ENCODE measurements around the gene FLYWCH2. TPM values are rescaled to one million over a fixed set of nuclear protein-coding genes. Genes with fewer than 3 reads are reported as not detected.
"Not testable (repeated sequence)": the region's sequence is repeated elsewhere in the genome, so short reads cannot be mapped to it uniquely, and the experiment has no call there.

FLYWCH2 gene
- total and polyA plus RNA-seq, 2 experiments from 2014 or later: 30.9 to 45.0 TPM

GRCh38 chr16:2905988-2906387, 23.0 kb downstream of the FLYWCH2 start:
- DNase-seq (ENCODE audit: low spot score) (no peak), ATAC-seq (peak; percentile 78)
- Histone ChIP-seq H3K4me2 (peak overlapping the region; percentile 66; the same call in 1 of the 2 replicates), H4K20me1 (replicated peaks; ENCODE audit: insufficient read depth) (no peaks in the 10 kb centered on the region), H3K4me3 (peak overlapping the region; percentile 38; the same call in 1 of the 2 replicates), H3K27ac (ENCODE audit: low read depth) (0 out of 2 replicates have a peak overlapping the region, but pooled peaks have one; percentile 75), H3F3A (replicated peaks; ENCODE audit: low read depth) (peaks cover 7% of the 10 kb centered on the region; the same call in 1 of the 2 replicates), H3K79me2 (replicated peaks; ENCODE audit: insufficient read depth) (no peaks in the 10 kb centered on the region), H2AFZ (no peak overlapping the region; the same call in 1 of the 2 replicates), H3K4me1 (ENCODE audit: insufficient read depth) (peaks cover 1% of the 10 kb centered on the region), H3K27me3 (ENCODE audit: insufficient read depth) (no peaks in the 10 kb centered on the region), H3K36me3 (ENCODE audit: insufficient read depth) (no peaks in the 10 kb centered on the region), H3K9me2 (ENCODE audit: insufficient read depth) (no peaks in the 10 kb centered on the region)
- no peaks in the 10 kb centered on the region for H3K36me3 Mint-ChIP-seq (ENCODE audit: low read depth)
- peaks cover 10% of the 10 kb centered on the region for H3K9me3 Mint-ChIP-seq
- peaks cover 17% of the 10 kb centered on the region for H3K4me1 Mint-ChIP-seq
- peaks cover 17% of the 10 kb centered on the region for H3K27me3 Mint-ChIP-seq (ENCODE audit: insufficient read depth, low read depth, poor library complexity)
- TF ChIP-seq JUNB (IDR thresholded peaks at IDR 0.05; ENCODE audit: unreplicated experiment) (no peak), CREB1 (CRISPR knock-in tag; IDR thresholded peaks at IDR 0.05; ENCODE audit: low read depth) (0 out of 2 replicates have a peak, but pooled peaks have one; percentile 27)
- peak overlapping the region; percentile 91 for H3K27ac Mint-ChIP-seq
- H3K4me3 Mint-ChIP-seq: peak overlapping the region; percentile 61

- H3K9me2 ChIP-seq (ENCODE audit: insufficient read depth); H3K4me3 ChIP-seq; H3K36me3 ChIP-seq (ENCODE audit: insufficient read depth); ATAC-seq; H3K4me2 ChIP-seq; H3K9me3 Mint-ChIP-seq; H3K36me3 Mint-ChIP-seq (ENCODE audit: low read depth); H3K4me1 ChIP-seq (ENCODE audit: insufficient read depth); H3K27me3 ChIP-seq (ENCODE audit: insufficient read depth); H3K4me3 Mint-ChIP-seq; H4K20me1 ChIP-seq (replicated peaks; ENCODE audit: insufficient read depth); H2AFZ ChIP-seq; H3F3A ChIP-seq (replicated peaks; ENCODE audit: low read depth); H3K27ac ChIP-seq (ENCODE audit: low read depth); H3K79me2 ChIP-seq (replicated peaks; ENCODE audit: insufficient read depth): not testable (repeated sequence)
- Mint-ChIP-seq H3K4me1 (peaks cover 21% of the 10 kb centered on the region), H3K27ac (peak overlapping the region; percentile 43; the same call in 1 of the 2 replicates), H3K27me3 (ENCODE audit: insufficient read depth, low read depth, poor library complexity) (peaks cover 20% of the 10 kb centered on the region)
- peak; percentile 39 to 69 for TF ChIP-seq CTCF (conservative IDR thresholded peaks at IDR 0.05; ENCODE audit: low read depth in 2 of 2)
- peak; percentile 31; the same call in 1 of the 2 replicates for TF ChIP-seq CREB1 (CRISPR knock-in tag; IDR thresholded peaks at IDR 0.05; ENCODE audit: low read depth)
- DNase-seq (ENCODE audit: low spot score): peak; percentile 70
Observed at GRCh38 chr16:2907084-2907753, 24.2 kb downstream of the FLYWCH2 start.

- no peak for DNase-seq (ENCODE audit: low spot score)
- no peaks in the 10 kb centered on the region for H3K79me2 ChIP-seq (replicated peaks; ENCODE audit: insufficient read depth)
- H3K27me3 Mint-ChIP-seq (ENCODE audit: insufficient read depth, low read depth, poor library complexity): peaks cover 22% of the 10 kb centered on the region
- H3K4me3 ChIP-seq: 0 out of 2 replicates have a peak overlapping the region, but pooled peaks have one; percentile 88
- H3K4me1 ChIP-seq (ENCODE audit: insufficient read depth): peaks cover 8% of the 10 kb centered on the region
- peak overlapping the region; percentile 81; the same call in 2 of the 3 replicates for H3K4me3 Mint-ChIP-seq
- peaks cover 2% of the 10 kb centered on the region; the same call in 2 of the 3 replicates for H3K36me3 Mint-ChIP-seq (ENCODE audit: low read depth)
- peaks cover 10% of the 10 kb centered on the region for H3K9me3 Mint-ChIP-seq
- no peak overlapping the region for H2AFZ ChIP-seq
- peaks cover 23% of the 10 kb centered on the region for H3K4me1 Mint-ChIP-seq
- no peak overlapping the region for H3K27ac Mint-ChIP-seq
- H4K20me1 ChIP-seq (replicated peaks; ENCODE audit: insufficient read depth): no peaks in the 10 kb centered on the region; the same call in 1 of the 2 replicates
- no peaks in the 10 kb centered on the region for H3K36me3 ChIP-seq (ENCODE audit: insufficient read depth)
- peaks cover 10% of the 10 kb centered on the region for H3F3A ChIP-seq (replicated peaks; ENCODE audit: low read depth)
- peaks cover 11% of the 10 kb centered on the region for H3K27me3 ChIP-seq (ENCODE audit: insufficient read depth)
- no peaks in the 10 kb centered on the region for H3K9me2 ChIP-seq (ENCODE audit: insufficient read depth)
- no peak overlapping the region for H3K27ac ChIP-seq (ENCODE audit: low read depth)
- no peak for ATAC-seq
- no peak overlapping the region; the same call in 1 of the 2 replicates for H3K4me2 ChIP-seq
- TF ChIP-seq JUNB (IDR thresholded peaks at IDR 0.05; ENCODE audit: unreplicated experiment): no peak
- no peak for TF ChIP-seq ZNF114 (CRISPR knock-in tag; IDR thresholded peaks at IDR 0.05)
- no peak for TF ChIP-seq STAT1 (IDR thresholded peaks at IDR 0.05; ENCODE audit: unreplicated experiment)
- TF ChIP-seq POLR2AphosphoS5 (IDR thresholded peaks at IDR 0.05; ENCODE audit: low read depth): no peak
- no peak for TF ChIP-seq NANOG (IDR thresholded peaks at IDR 0.05; ENCODE audit: borderline replicate concordance)
- no peak for TF ChIP-seq ZNF331 (CRISPR knock-in tag; IDR thresholded peaks at IDR 0.05; ENCODE audit: low read depth)
- TF ChIP-seq EZH2 (IDR thresholded peaks at IDR 0.05; ENCODE audit: low read depth, unreplicated experiment): no peak
Observed at GRCh38 chr16:2910441-2910969, 27.5 kb downstream of the FLYWCH2 start.
